Stimulated activated CD4-positive, alpha-beta T cell treated with anti-CD3 and anti-CD28 coated beads, Interleukin-1b, Interleukin-23, amount 100 ng/mL, for 1 hour (primary cell): ENCODE data around the gene FNDC7.
"Not testable (repeated sequence)": the region's sequence is repeated elsewhere in the genome, so short reads cannot be mapped to it uniquely, and the experiment has no call there.

Source experiments
- DNase-seq, 2 donors: peaks; one replicate each; pipeline ENCODE4 v3.0.0-alpha.2; 2020; ENCODE audit warnings: low read depth in 2 of 2

Gene FNDC7

DNA sequence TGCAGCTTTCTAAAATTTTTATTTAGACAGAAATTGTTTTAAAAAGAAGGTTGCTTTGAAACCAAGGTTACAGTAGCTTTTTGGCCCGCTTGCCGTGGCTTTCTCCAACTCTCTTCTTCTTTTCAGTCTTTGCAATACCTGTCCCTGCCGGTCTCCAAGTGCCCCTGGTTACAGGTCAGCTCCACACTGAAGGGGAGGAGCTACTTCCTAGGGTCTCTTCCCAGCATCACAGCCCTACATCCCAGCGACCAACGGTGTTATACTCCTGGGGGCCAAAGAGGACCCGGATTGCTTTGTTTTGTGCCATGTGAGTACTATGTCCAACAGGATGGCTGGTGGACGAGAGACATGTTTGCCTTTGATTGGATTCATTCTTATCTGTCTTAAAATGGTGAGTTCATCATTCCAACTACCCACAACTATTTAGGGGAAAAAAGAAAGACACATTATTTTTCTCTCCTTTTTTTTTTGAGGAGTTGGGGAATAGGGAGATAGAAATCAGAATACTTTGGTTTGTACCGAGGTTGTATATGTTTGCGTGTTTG, at the start of gene FNDC7:
Gene FNDC7 (plus strand): TSS at position 303 of the 545 bp plus-strand sequence. CDS start 26 bp downstream, at position 329.
- DNase-seq, result no peak

GRCh38 chr1:108663074-108663473, 49.6 kb upstream of the FNDC7 start:
- DNase-seq, result no peak

GRCh38 chr1:108664481-108664880, 48.2 kb upstream of the FNDC7 start:
- no peak for DNase-seq

DNA sequence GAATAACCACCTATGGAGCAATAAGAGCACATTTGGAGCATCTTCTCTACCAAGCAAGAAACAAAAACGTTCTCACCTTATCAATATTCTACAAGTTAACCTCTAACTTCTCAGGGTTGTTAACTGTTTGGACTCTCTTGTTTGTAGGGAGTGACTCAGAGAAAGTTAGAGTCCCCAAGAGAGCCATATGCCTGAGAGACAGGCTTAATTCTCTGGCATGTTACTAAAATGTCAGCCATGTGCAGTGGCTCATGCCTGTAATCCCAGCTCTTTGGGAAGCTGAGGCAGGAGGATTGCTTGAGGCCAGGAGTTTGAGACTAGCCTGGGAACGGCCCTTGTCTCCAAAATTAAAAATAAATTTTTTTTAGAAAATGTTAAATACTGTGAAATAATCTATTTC, 47.6 kb upstream of the FNDC7 start:
- DNase-seq, result no peak

- no peak for DNase-seq
Measured at GRCh38 chr1:108665771-108666170, 46.9 kb upstream of the FNDC7 start.

GRCh38 chr1:108667422-108667821, 45.3 kb upstream of the FNDC7 start:
- DNase-seq, result not testable (repeated sequence)

GRCh38 chr1:108668777-108669176, 43.9 kb upstream of the FNDC7 start:
- no peak for DNase-seq

DNA sequence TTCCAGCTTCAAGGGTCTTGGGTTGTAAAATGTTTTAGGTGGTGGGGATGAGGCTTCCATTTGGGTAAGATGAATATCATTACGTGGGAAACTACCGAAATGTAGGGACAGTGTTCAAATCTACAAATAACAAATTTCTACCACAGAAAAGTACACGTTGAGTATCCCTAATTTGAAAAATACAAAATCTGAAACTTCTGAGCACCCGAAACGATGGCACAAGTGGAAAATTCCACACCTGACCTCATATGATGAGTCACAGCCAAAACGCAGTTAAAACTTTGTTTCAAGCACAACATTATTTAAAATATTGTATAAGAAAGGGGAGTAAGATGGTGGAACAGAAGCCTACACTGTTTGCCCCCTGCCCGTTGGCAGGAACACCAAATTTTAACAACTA, 43.0 kb upstream of the FNDC7 start:
- no peak for DNase-seq

- DNase-seq, result no peak
Measured at GRCh38 chr1:108670131-108670773, 42.5 kb upstream of the FNDC7 start.

DNA sequence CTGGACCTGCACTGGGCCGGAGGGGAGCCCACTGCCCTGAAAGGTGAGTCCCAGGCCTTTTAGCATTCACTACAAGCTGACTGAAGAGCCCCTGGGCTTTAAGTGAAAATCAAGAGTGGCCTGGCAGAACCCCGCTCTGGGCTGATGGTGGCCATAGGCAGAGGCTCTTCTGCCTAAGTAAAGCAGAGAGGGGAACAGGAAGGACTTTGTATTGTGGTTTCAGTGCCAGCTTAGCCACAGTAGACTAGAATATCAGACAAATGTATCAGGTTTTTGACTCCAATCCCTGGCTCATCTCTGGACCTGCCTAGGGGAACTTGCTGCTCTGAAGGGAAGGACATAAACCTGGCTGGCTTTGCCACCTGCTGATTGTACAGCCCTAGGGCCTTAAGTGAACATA, 41.6 kb upstream of the FNDC7 start:
- DNase-seq, result no peak

DNA sequence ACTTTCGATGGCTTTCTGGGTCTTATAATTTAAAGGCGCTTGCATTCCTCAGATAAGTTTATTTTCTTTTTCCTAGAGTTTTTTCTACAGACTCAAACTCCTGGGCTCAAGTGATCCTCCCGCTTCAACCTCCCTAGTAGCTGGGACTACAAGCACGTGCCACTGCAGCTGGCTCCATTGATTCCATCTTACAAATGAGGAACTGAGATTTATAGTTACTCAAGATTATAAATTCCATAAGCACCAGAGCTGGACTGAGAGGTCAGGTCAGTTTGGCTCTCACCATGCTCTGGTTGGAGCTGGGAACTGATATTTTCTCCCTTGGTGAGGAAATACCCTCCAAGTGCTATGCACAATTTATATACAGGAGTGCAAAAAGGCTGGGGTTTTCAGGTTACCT, 34.0 kb upstream of the FNDC7 start:
- no peak for DNase-seq

GRCh38 chr1:108679586-108680213, 33.0 kb upstream of the FNDC7 start:
- DNase-seq, result no peak

- DNase-seq, result not testable (repeated sequence)
Measured at GRCh38 chr1:108681701-108682100, 31.0 kb upstream of the FNDC7 start.

DNA sequence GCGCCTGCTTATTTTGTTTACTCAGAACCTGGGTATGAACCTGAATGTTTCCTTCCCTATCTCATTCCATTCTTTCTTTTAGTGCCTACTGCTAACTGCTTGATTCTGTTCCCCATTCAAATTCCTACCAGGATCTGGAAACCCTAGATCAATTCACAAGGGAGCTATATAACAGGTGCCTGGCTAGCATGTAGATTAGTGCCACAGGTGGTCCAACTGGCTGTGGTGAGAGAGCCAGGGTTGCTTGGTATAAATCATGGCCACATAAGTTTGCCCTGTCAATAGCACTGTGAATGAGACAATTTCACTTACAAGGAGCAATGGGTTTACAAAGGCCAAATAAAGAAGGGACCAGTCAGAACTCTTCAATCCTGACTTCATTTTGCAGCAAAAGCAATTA, 27.2 kb upstream of the FNDC7 start:
- DNase-seq, result no peak

DNA sequence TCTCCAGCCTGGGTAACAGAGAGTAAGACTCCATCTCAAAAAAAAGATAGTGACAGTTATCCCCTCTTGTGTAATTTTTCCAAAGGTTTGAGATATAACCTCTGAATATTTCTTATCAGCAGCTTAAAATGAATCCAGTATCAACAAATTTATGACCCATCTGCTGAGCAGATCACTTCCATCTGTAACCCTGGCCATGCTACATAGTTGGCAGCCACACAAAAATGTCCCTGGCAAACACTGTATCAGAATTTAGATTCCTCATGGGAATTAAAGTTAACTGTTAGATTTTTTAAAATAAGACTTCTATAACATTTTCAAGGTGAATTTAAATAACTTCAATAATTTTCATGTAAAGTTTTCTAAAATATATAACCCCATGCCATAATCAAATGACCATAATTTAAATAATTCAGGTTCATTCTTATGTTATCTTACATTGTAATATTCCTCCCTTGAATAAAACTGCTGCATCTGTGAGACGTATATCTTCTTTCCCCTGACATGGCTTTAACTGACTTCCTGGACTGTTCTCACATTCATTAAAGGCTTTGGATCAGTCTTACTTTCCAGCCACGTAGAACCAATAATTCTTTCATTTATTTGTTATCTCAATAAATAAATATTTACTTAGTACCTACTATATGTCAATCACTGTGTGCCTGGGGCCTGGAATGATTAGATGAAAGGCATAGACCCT, 25.9 kb upstream of the FNDC7 start:
- no peak for DNase-seq

DNA sequence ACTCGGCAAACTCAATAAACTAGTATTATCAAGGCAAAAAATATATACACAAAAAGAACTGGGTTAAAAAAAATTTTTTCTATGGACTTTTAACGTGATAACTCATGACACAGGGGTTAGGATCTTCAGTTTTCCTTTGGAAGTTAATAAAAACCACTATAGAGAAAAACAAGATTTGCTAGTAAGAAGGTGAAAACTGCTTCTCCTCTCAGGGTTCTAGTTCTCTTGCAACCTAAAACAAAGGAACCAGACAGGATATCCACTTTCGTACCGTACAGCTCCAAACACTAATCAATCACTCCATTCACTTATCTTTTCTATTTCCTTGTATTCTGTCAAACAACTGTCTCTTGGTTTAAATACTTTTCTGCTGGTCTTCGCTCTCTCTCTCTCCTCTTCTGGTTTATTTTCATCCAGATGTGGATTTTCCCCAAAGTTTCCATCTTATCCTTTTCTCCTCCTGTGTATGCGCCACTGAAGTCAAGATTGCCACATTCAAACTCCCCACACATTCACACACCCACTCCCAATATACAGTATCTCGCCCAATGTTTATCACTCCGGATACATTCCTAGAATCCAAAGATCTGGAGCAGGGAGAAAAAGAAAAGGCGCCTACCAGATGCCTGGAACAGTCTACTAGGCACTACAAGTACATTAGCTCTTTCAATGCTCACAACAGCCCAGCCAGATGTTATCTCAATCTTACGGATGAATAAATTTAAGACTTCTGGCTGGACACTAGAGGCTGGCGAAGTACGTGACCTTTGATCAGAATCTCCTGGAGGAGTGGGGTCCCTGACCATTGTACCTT, 21.4 kb upstream of the FNDC7 start:
- DNase-seq, result no peak

DNA sequence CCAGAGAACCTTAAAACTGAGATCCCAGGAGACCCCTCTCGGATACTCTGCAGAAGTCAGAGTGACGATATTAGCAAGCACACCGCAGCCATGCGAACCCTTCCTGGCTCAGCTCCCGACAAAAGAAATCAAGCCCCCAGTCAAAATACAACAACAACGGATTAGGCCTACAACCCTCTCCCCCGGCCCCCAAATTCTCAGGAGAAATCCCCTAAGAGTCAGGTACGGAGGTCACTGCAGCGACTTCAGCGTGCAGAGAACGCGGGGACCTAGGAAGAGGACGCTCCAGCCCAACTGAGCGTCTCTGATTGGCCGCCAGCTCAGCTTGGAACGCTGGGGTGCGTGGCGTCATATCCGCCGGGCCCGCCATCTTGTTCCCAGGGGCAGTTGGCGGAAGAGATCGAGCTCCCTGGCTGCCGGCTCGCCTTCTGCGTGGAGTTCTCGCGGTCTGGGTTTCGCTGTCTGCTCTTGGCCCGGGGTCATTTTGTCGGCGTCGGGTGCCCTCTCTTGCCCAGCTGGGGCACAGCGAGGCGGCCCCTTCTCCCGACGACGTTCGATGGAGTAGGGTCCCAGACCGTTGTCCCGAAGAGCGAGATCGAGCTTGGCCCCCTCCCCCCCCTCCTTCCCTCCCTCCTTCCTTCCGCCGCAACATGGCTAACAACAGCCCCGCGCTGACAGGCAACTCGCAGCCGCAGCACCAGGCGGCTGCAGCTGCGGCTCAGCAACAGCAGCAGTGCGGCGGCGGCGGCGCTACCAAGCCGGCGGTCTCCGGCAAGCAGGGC, 20.6 kb upstream of the FNDC7 start, which contains the start of gene PRPF38B:
Gene PRPF38B (plus strand): TSS at position 369 of the 782 bp plus-strand sequence. CDS start 282 bp downstream, at position 651.
- DNase-seq, result peak; percentile 74 to 79

DNA sequence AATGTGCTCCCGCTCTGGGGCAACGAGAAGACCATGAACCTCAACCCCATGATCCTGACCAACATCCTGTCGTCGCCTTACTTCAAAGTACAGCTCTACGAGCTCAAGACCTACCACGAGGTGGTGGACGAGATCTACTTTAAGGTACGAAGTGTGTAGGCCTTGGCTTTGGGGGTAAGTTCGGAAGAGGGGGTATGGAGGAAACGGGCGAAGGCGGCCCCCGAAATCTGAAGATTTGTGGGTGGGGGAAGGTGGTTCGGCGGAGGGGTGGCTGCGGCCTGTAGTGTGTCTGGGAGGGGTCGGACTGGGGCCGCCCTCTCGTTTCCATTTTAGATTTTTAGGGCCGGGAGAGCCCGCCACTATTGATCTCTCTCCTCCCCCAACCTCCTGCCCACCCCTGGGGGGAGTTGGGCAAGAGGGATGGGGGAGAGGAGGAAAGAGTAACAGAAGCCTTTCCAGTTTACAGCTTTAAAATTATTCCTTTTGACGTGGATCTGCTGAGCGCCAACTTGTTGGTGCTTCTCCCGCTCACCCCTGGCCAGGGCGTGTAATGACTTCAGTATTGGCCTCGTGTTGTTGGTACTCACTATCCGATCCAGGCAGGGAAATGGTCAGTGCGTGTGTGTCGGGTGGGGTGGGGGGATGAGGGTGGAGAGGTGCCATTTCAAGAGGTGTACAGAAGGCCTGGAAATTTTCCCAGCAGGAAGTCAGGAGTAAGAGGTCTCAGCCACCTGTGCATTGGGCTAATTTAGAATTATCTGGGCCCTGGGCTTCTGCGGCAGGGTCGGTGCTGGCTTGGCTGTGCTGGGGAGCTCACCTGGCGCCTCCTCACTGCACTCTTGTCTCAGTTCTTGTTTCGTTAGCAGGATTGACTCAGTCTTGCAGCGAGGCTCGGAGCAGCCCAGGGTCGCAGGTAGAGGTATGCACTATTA, 19.7 kb upstream of the FNDC7 start:
- DNase-seq, result peak in 1 of 2 donors; percentile 29

- DNase-seq, result no peak
Measured at GRCh38 chr1:108695535-108695934, 17.2 kb upstream of the FNDC7 start.
